ENCODE data around the gene CCL11. TPM values are rescaled to one million over a fixed set of nuclear protein-coding genes. Genes with fewer than 3 reads are reported as not detected.

Gene CCL11
- polyA plus RNA-seq, 1 donor from 2014 or later, result not detected

DNA sequence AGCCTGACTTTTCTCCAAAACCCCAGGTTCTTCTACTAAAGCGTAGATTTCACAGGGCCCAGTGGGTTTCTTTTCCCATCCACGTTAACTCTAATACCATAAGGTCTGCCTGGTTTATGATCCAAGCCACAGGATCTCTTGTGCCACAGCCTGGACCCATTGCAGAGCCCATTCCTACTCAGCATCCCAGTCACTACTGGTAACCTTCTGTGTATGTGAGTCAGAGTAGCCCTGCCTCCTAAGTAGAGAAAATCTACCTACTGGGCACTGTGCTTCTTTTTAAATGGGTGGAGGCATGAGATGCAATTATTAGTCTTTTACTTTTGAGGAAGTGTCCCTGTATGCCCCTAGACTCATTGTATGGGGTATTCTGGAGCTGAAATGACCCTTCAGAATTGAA lies 13.5 kb downstream of the CCL11 start:
- H3K4me3 ChIP-seq (ENCODE audit: low read length), result no peak overlapping the region
- no peaks in the 10 kb centered on the region for H4K20me1 ChIP-seq (ENCODE audit: insufficient read depth)
- H3K27ac ChIP-seq (ENCODE audit: low read length), result no peak overlapping the region
- TF ChIP-seq POLR2AphosphoS5 (IDR thresholded peaks at IDR 0.05), result no peak
- TF ChIP-seq RAD21 (conservative IDR thresholded peaks at IDR 0.05), result no peak
- TF ChIP-seq TAF1 (IDR thresholded peaks at IDR 0.05; ENCODE audit: low read depth), result no peak
- TF ChIP-seq SMC3 (conservative IDR thresholded peaks at IDR 0.05; ENCODE audit: poor library complexity), result no peak
- TF ChIP-seq EZH2 (IDR thresholded peaks at IDR 0.05; ENCODE audit: borderline replicate concordance, insufficient read depth, low read length, poor library complexity, severe bottlenecking), result no peak
- TF ChIP-seq CTCF (IDR thresholded peaks at IDR 0.05; ENCODE audit: poor library complexity, severe bottlenecking), result no peak
- no peak for TF ChIP-seq EP300 (conservative IDR thresholded peaks at IDR 0.05; ENCODE audit: poor library complexity, severe bottlenecking)
- no peak for TF ChIP-seq MXI1 (conservative IDR thresholded peaks at IDR 0.05; ENCODE audit: poor library complexity, severe bottlenecking)
- TF ChIP-seq, protein P1, sequence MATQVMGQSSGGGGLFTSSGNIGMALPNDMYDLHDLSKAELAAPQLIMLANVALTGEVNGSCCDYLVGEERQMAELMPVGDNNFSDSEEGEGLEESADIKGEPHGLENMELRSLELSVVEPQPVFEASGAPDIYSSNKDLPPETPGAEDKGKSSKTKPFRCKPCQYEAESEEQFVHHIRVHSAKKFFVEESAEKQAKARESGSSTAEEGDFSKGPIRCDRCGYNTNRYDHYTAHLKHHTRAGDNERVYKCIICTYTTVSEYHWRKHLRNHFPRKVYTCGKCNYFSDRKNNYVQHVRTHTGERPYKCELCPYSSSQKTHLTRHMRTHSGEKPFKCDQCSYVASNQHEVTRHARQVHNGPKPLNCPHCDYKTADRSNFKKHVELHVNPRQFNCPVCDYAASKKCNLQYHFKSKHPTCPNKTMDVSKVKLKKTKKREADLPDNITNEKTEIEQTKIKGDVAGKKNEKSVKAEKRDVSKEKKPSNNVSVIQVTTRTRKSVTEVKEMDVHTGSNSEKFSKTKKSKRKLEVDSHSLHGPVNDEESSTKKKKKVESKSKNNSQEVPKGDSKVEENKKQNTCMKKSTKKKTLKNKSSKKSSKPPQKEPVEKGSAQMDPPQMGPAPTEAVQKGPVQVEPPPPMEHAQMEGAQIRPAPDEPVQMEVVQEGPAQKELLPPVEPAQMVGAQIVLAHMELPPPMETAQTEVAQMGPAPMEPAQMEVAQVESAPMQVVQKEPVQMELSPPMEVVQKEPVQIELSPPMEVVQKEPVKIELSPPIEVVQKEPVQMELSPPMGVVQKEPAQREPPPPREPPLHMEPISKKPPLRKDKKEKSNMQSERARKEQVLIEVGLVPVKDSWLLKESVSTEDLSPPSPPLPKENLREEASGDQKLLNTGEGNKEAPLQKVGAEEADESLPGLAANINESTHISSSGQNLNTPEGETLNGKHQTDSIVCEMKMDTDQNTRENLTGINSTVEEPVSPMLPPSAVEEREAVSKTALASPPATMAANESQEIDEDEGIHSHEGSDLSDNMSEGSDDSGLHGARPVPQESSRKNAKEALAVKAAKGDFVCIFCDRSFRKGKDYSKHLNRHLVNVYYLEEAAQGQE (IDR thresholded peaks at IDR 0.05; ENCODE audit: borderline replicate concordance), result no peak
- H3K9me3 ChIP-seq (ENCODE audit: low read length), result no peaks in the 10 kb centered on the region
- H3K36me3 ChIP-seq (ENCODE audit: insufficient read depth, low read length), result no peaks in the 10 kb centered on the region
- H3K9ac ChIP-seq (ENCODE audit: low read length), result no peak overlapping the region
- no peaks in the 10 kb centered on the region for H3F3A ChIP-seq (ENCODE audit: insufficient read depth, low read length, poor library complexity, severe bottlenecking)
- no peaks in the 10 kb centered on the region for H3K9me2 ChIP-seq (ENCODE audit: insufficient read depth, low read length)
- H2AFZ ChIP-seq (ENCODE audit: low read depth, low read length), result no peak overlapping the region
- no peak overlapping the region for H3K4me2 ChIP-seq (ENCODE audit: low read length)
- H3K79me2 ChIP-seq (replicated peaks; ENCODE audit: insufficient read depth, low read length), result no peaks in the 10 kb centered on the region
- H3K27me3 ChIP-seq (ENCODE audit: insufficient read depth, low read depth, low read length), result no peaks in the 10 kb centered on the region

GRCh38 chr17:34299956-34300577 lies 14.5 kb downstream of the CCL11 start:
- Histone ChIP-seq H3F3A (ENCODE audit: insufficient read depth, low read length, poor library complexity, severe bottlenecking) (no peaks in the 10 kb centered on the region), H3K4me2 (ENCODE audit: low read length) (no peak overlapping the region), H3K27me3 (ENCODE audit: insufficient read depth, low read depth, low read length) (no peaks in the 10 kb centered on the region), H3K27ac (ENCODE audit: low read length) (no peak overlapping the region), H2AFZ (ENCODE audit: low read depth, low read length) (no peak overlapping the region), H3K9me2 (ENCODE audit: insufficient read depth, low read length) (no peaks in the 10 kb centered on the region), H4K20me1 (ENCODE audit: insufficient read depth) (no peaks in the 10 kb centered on the region), H3K36me3 (ENCODE audit: insufficient read depth, low read length) (no peaks in the 10 kb centered on the region), H3K9ac (ENCODE audit: low read length) (no peak overlapping the region), H3K4me3 (ENCODE audit: low read length) (no peak overlapping the region), H3K9me3 (ENCODE audit: low read length) (no peaks in the 10 kb centered on the region), H3K79me2 (replicated peaks; ENCODE audit: insufficient read depth, low read length) (no peaks in the 10 kb centered on the region)
- no peak for TF ChIP-seq RAD21 (conservative IDR thresholded peaks at IDR 0.05)
- no peak for TF ChIP-seq POLR2AphosphoS5 (IDR thresholded peaks at IDR 0.05)
- no peak for TF ChIP-seq SMC3 (conservative IDR thresholded peaks at IDR 0.05; ENCODE audit: poor library complexity)
- no peak for TF ChIP-seq EP300 (conservative IDR thresholded peaks at IDR 0.05; ENCODE audit: poor library complexity, severe bottlenecking)
- no peak for TF ChIP-seq CTCF (IDR thresholded peaks at IDR 0.05; ENCODE audit: poor library complexity, severe bottlenecking)
- TF ChIP-seq EZH2 (IDR thresholded peaks at IDR 0.05; ENCODE audit: borderline replicate concordance, insufficient read depth, low read length, poor library complexity, severe bottlenecking), result no peak
- no peak for TF ChIP-seq TAF1 (IDR thresholded peaks at IDR 0.05; ENCODE audit: low read depth)
- no peak for TF ChIP-seq MXI1 (conservative IDR thresholded peaks at IDR 0.05; ENCODE audit: poor library complexity, severe bottlenecking)

All from neural cell (in vitro differentiated cells).